B cell (primary cell): ENCODE results near the gene HMBS. TPM values are rescaled to one million over a fixed set of nuclear protein-coding genes. Genes with fewer than 3 reads are reported as not detected.
"Not testable (repeated sequence)": the region's sequence is repeated elsewhere in the genome, so short reads cannot be mapped to it uniquely, and the experiment has no call there.

Experiments
- ATAC-seq: fragments of 200-7000 bp; cut with Tn5 transposase; one replicate; pipeline ENCODE4 v1.10.0; 2021; ENCODE audit warnings: low read depth, mild to moderate bottlenecking, moderate number of reproducible peaks, moderate library complexity
- CTCF ChIA-PET: fragments of 350-600 bp; sonication (Branson Sonifier 250); formaldehyde crosslinking; loops from one replicate; lab custom pipeline; 2021; ENCODE audit warnings: antibody characterized with exemption, inconsistent platforms; lab: Charles Lee
- POLR2A ChIA-PET: fragments of 350-600 bp; sonication (Branson Sonifier 250); formaldehyde crosslinking; loops from one replicate; lab custom pipeline; 2021; ENCODE audit warnings: antibody characterized with exemption; lab: Charles Lee
- DNase-seq: peaks from one replicate; pipeline ENCODE4 v3.0.0; 2013
- H2AFZ ChIP-seq: 2 replicates; pipeline ENCODE4 v1.6.1; 2012; ENCODE audit warnings: mild to moderate bottlenecking, low read depth, low read length; ENCODE audit not compliant: insufficient read depth, poor library complexity, severe bottlenecking
- H3K27ac ChIP-seq, 2 donors: 1 replicate in 1 of 2; 2 replicates in 1 of 2; pipeline ENCODE4 v1.5.1; 2012 to 2013; ENCODE audit warnings: low read length in 2 of 2, mild to moderate bottlenecking in 2 of 2, moderate library complexity in 1 of 2
- H3K27me3 ChIP-seq, 4 experiments: fragments of 200-600 bp in 1 of 4; sonication (generic) in 1 of 4; replicated peaks in 1 of 4; 1 replicate in 2 of 4; 2 replicates in 2 of 4; pipeline versions ENCODE4 v1.6.1 to v1.7.0; 2013 to 2016; ENCODE audit warnings: low read length in 3 of 4, mild to moderate bottlenecking in 2 of 4, mixed read lengths in 1 of 4, moderate library complexity in 1 of 4; ENCODE audit not compliant: insufficient read depth in 4 of 4, control insufficient read depth in 3 of 4; ENCODE audit errors: control extremely low read depth in 1 of 4
- H3K36me3 ChIP-seq, 2 experiments: replicated peaks in 1 of 2; 1 replicate in 1 of 2; 2 replicates in 1 of 2; pipeline versions ENCODE4 v1.6.1 to v1.7.1; 2013; ENCODE audit warnings: low read length in 1 of 2; ENCODE audit not compliant: insufficient read depth in 2 of 2, control insufficient read depth in 1 of 2; ENCODE audit errors: control extremely low read depth in 1 of 2, extremely low read depth in 1 of 2
- H3K4me1 ChIP-seq, 2 donors: fragments of 200-600 bp in 1 of 2; sonication (generic) in 1 of 2; 1 replicate in 1 of 2; 2 replicates in 1 of 2; pipeline versions ENCODE4 v1.5.1 to v1.6.1; 2013 to 2017; ENCODE audit warnings: low read length in 2 of 2; ENCODE audit not compliant: control insufficient read depth in 2 of 2, insufficient read depth in 2 of 2
- H3K4me2 ChIP-seq: replicated peaks from 2 replicates; pipeline ENCODE3; 2012; ENCODE audit warnings: mild to moderate bottlenecking, low read depth, low read length; ENCODE audit not compliant: poor library complexity, severe bottlenecking
- H3K4me3 ChIP-seq, 5 experiments: fragments of 200-600 bp in 1 of 5; sonication (generic) in 1 of 5; 1 replicate in 3 of 5; 2 replicates in 2 of 5; pipeline versions ENCODE4 v1.5.1 to v1.7.0; 2011 to 2016; ENCODE audit warnings: low read length in 4 of 5, mild to moderate bottlenecking in 4 of 5, low read depth in 2 of 5, control low read depth in 1 of 5, moderate library complexity in 1 of 5; ENCODE audit not compliant: insufficient read depth in 1 of 5; ENCODE audit errors: control extremely low read depth in 1 of 5, extremely low read depth in 1 of 5
- H3K79me2 ChIP-seq: fragments of 200-600 bp; sonication (generic); one replicate; pipeline ENCODE4 v1.6.0; 2016; ENCODE audit warnings: low read length; ENCODE audit not compliant: control insufficient read depth, insufficient read depth
- H3K9ac ChIP-seq: fragments of 200-600 bp; sonication (generic); 2 replicates; pipeline ENCODE4 v1.6.1; 2017; ENCODE audit warnings: mild to moderate bottlenecking, low read length, moderate library complexity
- H3K9me3 ChIP-seq, 3 donors: one replicate each; pipeline versions ENCODE4 v1.6.1 to v1.7.1; 2013; ENCODE audit warnings: low read length in 2 of 3; ENCODE audit not compliant: control insufficient read depth in 2 of 3, insufficient read depth in 1 of 3; ENCODE audit errors: control extremely low read depth in 1 of 3
- H4K20me1 ChIP-seq: 2 replicates; pipeline ENCODE4 v1.6.0; 2012; ENCODE audit warnings: mild to moderate bottlenecking, low read length; ENCODE audit not compliant: insufficient read depth, control insufficient read depth, poor library complexity, severe bottlenecking
- H3K27ac Mint-ChIP-seq: one replicate; pipeline ENCODE4 v1.8.0; 2021; ENCODE audit warnings: mixed read lengths
- H3K27me3 Mint-ChIP-seq: one replicate; pipeline ENCODE4 v1.8.0; 2021; ENCODE audit warnings: mixed read lengths
- H3K4me1 Mint-ChIP-seq: one replicate; pipeline ENCODE4 v1.8.0; 2021; ENCODE audit warnings: mixed read lengths
- H3K4me3 Mint-ChIP-seq: one replicate; pipeline ENCODE4 v1.8.0; 2021; ENCODE audit warnings: mixed read lengths
- H3K9me3 Mint-ChIP-seq: one replicate; pipeline ENCODE4 v1.8.0; 2022; ENCODE audit warnings: mixed read lengths; ENCODE audit not compliant: insufficient read depth
- CTCF ChIP-seq: fragments of 200-600 bp; IDR thresholded peaks from one replicate; pipeline ENCODE4 v1.8.0; 2022; ENCODE audit warnings: antibody characterized with exemption, mild to moderate bottlenecking
- EZH2 ChIP-seq: IDR thresholded peaks from 2 replicates; pipeline ENCODE4 v1.6.1; 2012; ENCODE audit warnings: borderline replicate concordance, low read depth, mild to moderate bottlenecking, moderate library complexity, low read length; ENCODE audit not compliant: insufficient read depth, poor library complexity, severe bottlenecking
- WGBS: methylation state at CpG from one replicate; pipeline ENCODE4 v1.1.5; 2013; ENCODE audit warnings: missing lambda C conversion rate; ENCODE audit not compliant: insufficient coverage; 5-methylcytosine and 5-hydroxymethylcytosine counted together
- intact Hi-C: fragments of 100-400 bp; cut with micrococcal nuclease; formaldehyde crosslinking; loops from one replicate; pipeline ENCODE4 v1.10.0; 2022
- polyA minus RNA-seq: library from RNA; depleted of rRNA, polyadenylated mRNA; stranded (reverse); fragments of >200 nt; gene quantifications from 2 replicates; pipeline ENCODE4 v1.2.3, GENCODE V29; 2012
- polyA plus RNA-seq: library from polyadenylated mRNA; depleted of rRNA; stranded (reverse); fragments of >200 nt; gene quantifications from 2 replicates; pipeline ENCODE4 v1.2.3, GENCODE V29; 2012
- total RNA-seq, 2 donors: library from RNA; stranded (reverse); fragments of 120-200 nt in 1 of 2; gene quantifications; 1 replicate in 1 of 2; 2 replicates in 1 of 2; pipeline versions ENCODE4 v1.2.3 to v1.2.4, GENCODE V29; 2013 to 2022

The HMBS gene
- total RNA-seq (7.6 and 9.2 TPM in 2 replicates), polyA plus RNA-seq (17.7 and 18.2 TPM in 2 replicates), polyA minus RNA-seq (5.4 and 7.9 TPM in 2 replicates)
- total RNA-seq (2013), result 3.5 TPM

GRCh38 chr11:119084663-119085436, at the start of gene HMBS:
Gene HMBS (plus strand): TSS chr11:119084881. CDS start chr11:119085034, 153 bp downstream.
- H3K79me2 ChIP-seq, result peaks cover 20% of the 10 kb centered on the region
- H2AFZ ChIP-seq, result peak within 1 kb of the TSS; percentile 99
- H3K9me3 ChIP-seq, result no peaks in the 10 kb centered on the region
- Mint-ChIP-seq H3K4me1 (peaks cover 20% of the 10 kb centered on the region), H3K27me3 (no peaks in the 10 kb centered on the region), H3K4me3 (peak within 1 kb of the TSS; percentile 98), H3K27ac (peak within 1 kb of the TSS; percentile 95), H3K9me3 (no peaks in the 10 kb centered on the region)
- peaks cover 12 to 21% of the 10 kb centered on the region in 2 donors for H3K4me1 ChIP-seq
- no peaks in the 10 kb centered on the region for H3K27me3 ChIP-seq
- DNase-seq (peak; percentile 97), ATAC-seq (peak; percentile 91)
- intact Hi-C loops, result loop anchor here (1.0 kb wide), 6 partner anchors 10 to 36 kb away; partner anchors contain the start of genes C2CD2L, DPAGT1, HINFP and HYOU1
- peak within 1 kb of the TSS; percentile 74 to 90 (median 81) for H3K4me3 ChIP-seq
- peaks cover 0 to 26% of the 10 kb centered on the region in 2 experiments for H3K36me3 ChIP-seq
- no peak for TF ChIP-seq EZH2
- TF ChIP-seq CTCF, result no peak
- peak within 1 kb of the TSS; percentile 45 to 79 for H3K27ac ChIP-seq
- H4K20me1 ChIP-seq, result no peaks in the 10 kb centered on the region
- under 1% methylated on average over 45 of the region's 45 CpGs for WGBS
- ChIA-PET POLR2A (interaction anchor here (0.6 to 1.8 kb wide), 9 partner anchors 10 to 649 kb away, joined by 3 to 16 read pairs (median 5); partner anchors contain the start of genes C2CD2L, DPAGT1 and VPS11), CTCF (interaction anchor here (1.1 to 2.8 kb wide), 4 partner anchors 10 to 28 kb away, joined by 5 to 13 read pairs (median 7); partner anchors contain the start of genes DPAGT1, HYOU1 and VPS11)
- peak within 1 kb of the TSS; percentile 92 for H3K4me2 ChIP-seq
- H3K9ac ChIP-seq, result peak within 1 kb of the TSS; percentile 82

GRCh38 chr11:119038884-119039283, 45.8 kb upstream of the HMBS start:
- Mint-ChIP-seq H3K4me3 (no peak overlapping the region), H3K4me1 (peaks cover 10% of the 10 kb centered on the region), H3K9me3 (no peaks in the 10 kb centered on the region), H3K27me3 (no peaks in the 10 kb centered on the region), H3K27ac (no peak overlapping the region)
- no peak overlapping the region for H2AFZ ChIP-seq
- WGBS, result 97% methylated on average over 3 of the region's 5 CpGs
- no peaks in the 10 kb centered on the region for H3K79me2 ChIP-seq
- H3K9me3 ChIP-seq, result no peaks in the 10 kb centered on the region
- H3K9ac ChIP-seq, result no peak overlapping the region
- H3K4me3 ChIP-seq, result no peak overlapping the region
- no peak for DNase-seq
- H3K4me2 ChIP-seq, result no peak overlapping the region
- POLR2A ChIA-PET, result no interaction called here
- ATAC-seq, result no peak
- H3K27ac ChIP-seq, result no peak overlapping the region
- CTCF ChIA-PET, result no interaction called here
- TF ChIP-seq EZH2 (no peak), CTCF (no peak)
- intact Hi-C loops, result no loop called here
- no peaks in the 10 kb centered on the region for H3K27me3 ChIP-seq
- H4K20me1 ChIP-seq, result no peaks in the 10 kb centered on the region
- H3K36me3 ChIP-seq, result no peaks in the 10 kb centered on the region
- peaks cover 0 to 8% of the 10 kb centered on the region in 2 donors for H3K4me1 ChIP-seq

- H3K4me3 ChIP-seq, H3K4me1 ChIP-seq, H3K27me3 Mint-ChIP-seq, H3K4me1 Mint-ChIP-seq, ATAC-seq, H3K4me2 ChIP-seq, H3K79me2 ChIP-seq, H3K4me3 Mint-ChIP-seq, H3K36me3 ChIP-seq, intact Hi-C loops, H3K9ac ChIP-seq, H3K27ac ChIP-seq, H3K27me3 ChIP-seq, H3K9me3 Mint-ChIP-seq, DNase-seq, CTCF ChIA-PET, H4K20me1 ChIP-seq, H3K9me3 ChIP-seq, H3K27ac Mint-ChIP-seq: not testable (repeated sequence)
- peak overlapping the region; percentile 57 for H2AFZ ChIP-seq
- WGBS, result 20% methylated on average over 1 of the region's 11 CpGs
- POLR2A ChIA-PET, result interaction anchor here (0.6 kb wide), 1 partner anchor 38 kb away, joined by 11 read pairs; no protein-coding TSS in a partner anchor
Measured at GRCh38 chr11:119039471-119039870, 45.2 kb upstream of the HMBS start.
